PC-3 (cell line): ENCODE results near the gene MED12L. TPM values are rescaled to one million over a fixed set of nuclear protein-coding genes. Genes with fewer than 3 reads are reported as not detected.

Experiments
- ATAC-seq: fragments of 200-7000 bp; cut with Tn5 transposase; 2 replicates; pipeline ENCODE4 v1.9.1; 2020; ENCODE audit warnings: mild to moderate bottlenecking, moderate library complexity
- BruUV-seq: library from RNA; stranded (reverse); fragments of 400-500 nt; replicated peaks from 2 replicates; lab custom pipeline; 2021; lab: Mats Ljungman, UMichigan
- CTCF ChIA-PET: fragments of 300-600 bp; sonication (Branson Sonifier 250); formaldehyde crosslinking; loops from one replicate; lab custom pipeline; 2022; ENCODE audit warnings: antibody characterized with exemption; lab: Charles Lee
- POLR2A ChIA-PET: fragments of 300-600 bp; sonication (Branson Sonifier 250); formaldehyde crosslinking; loops from one replicate; lab custom pipeline; 2022; ENCODE audit warnings: antibody characterized with exemption; ENCODE audit not compliant: unreplicated experiment; lab: Charles Lee
- DNase-seq: peaks from one replicate; pipeline ENCODE4 v3.0.0-alpha.2; 2015
- H2AFZ ChIP-seq: fragments of 300-600 bp; sonication (generic); 2 replicates; pipeline ENCODE4 v1.6.0; 2016; ENCODE audit warnings: antibody characterized with exemption, low read length
- H3F3A ChIP-seq: fragments of 300-600 bp; sonication (generic); one replicate; pipeline ENCODE4 v1.6.0; 2017; ENCODE audit warnings: antibody characterized with exemption, low read length, control low read depth, mild to moderate bottlenecking; ENCODE audit not compliant: unreplicated experiment
- H3K27ac ChIP-seq: fragments of 300-600 bp; sonication (generic); 2 replicates; pipeline ENCODE4 v1.5.1; 2016; ENCODE audit warnings: mild to moderate bottlenecking, low read length
- H3K27me3 ChIP-seq: fragments of 300-600 bp; sonication (generic); 2 replicates; pipeline ENCODE4 v1.6.1; 2016; ENCODE audit warnings: low read length, mixed read lengths
- H3K36me3 ChIP-seq: fragments of 300-600 bp; sonication (generic); 2 replicates; pipeline ENCODE4 v1.6.1; 2016; ENCODE audit warnings: low read depth, mixed run types, low read length, mixed read lengths
- H3K4me1 ChIP-seq: fragments of 300-600 bp; sonication (generic); 2 replicates; pipeline ENCODE4 v1.5.1; 2016; ENCODE audit warnings: low read length; ENCODE audit not compliant: insufficient read depth
- H3K4me2 ChIP-seq: fragments of 300-600 bp; sonication (generic); 2 replicates; pipeline ENCODE4 v1.6.0; 2016; ENCODE audit warnings: low read length
- H3K4me3 ChIP-seq: fragments of 300-600 bp; sonication (generic); 2 replicates; pipeline ENCODE4 v1.5.1; 2016; ENCODE audit warnings: mild to moderate bottlenecking, low read length, mixed read lengths
- H3K79me2 ChIP-seq: fragments of 300-600 bp; sonication (generic); 2 replicates; pipeline ENCODE4 v1.6.1; 2017; ENCODE audit warnings: low read length, mixed read lengths
- H3K9ac ChIP-seq: fragments of 300-600 bp; sonication (generic); 2 replicates; pipeline ENCODE4 v1.6.0; 2016; ENCODE audit warnings: mild to moderate bottlenecking, low read length
- H3K9me2 ChIP-seq: fragments of 300-600 bp; sonication (generic); replicated peaks from 2 replicates; pipeline ENCODE4 v1.6.1; 2016; ENCODE audit warnings: mixed run types, low read length, mixed read lengths
- H3K9me3 ChIP-seq: fragments of 300-600 bp; sonication (generic); 2 replicates; pipeline ENCODE4 v1.6.1; 2016; ENCODE audit warnings: low read length, mixed read lengths
- H4K20me1 ChIP-seq: fragments of 300-600 bp; sonication (generic); 2 replicates; pipeline ENCODE4 v1.6.1; 2016; ENCODE audit warnings: low read length, mixed read lengths
- EZH2 ChIP-seq: fragments of 300-600 bp; sonication (generic); IDR thresholded peaks from one replicate; pipeline ENCODE4 v1.6.1; 2017; ENCODE audit warnings: antibody characterized with exemption, mild to moderate bottlenecking, low read length; ENCODE audit not compliant: unreplicated experiment
- EZH2phosphoT487 ChIP-seq: fragments of 300-600 bp; sonication (generic); IDR thresholded peaks from 2 replicates; pipeline ENCODE4 v1.6.1; 2018; ENCODE audit warnings: mild to moderate bottlenecking, antibody characterized with exemption, low read length, borderline replicate concordance
- intact Hi-C: fragments of 100-400 bp; cut with micrococcal nuclease; formaldehyde crosslinking; loops from 2 replicates; pipeline ENCODE4 v1.9.0; 2023
- total RNA-seq: library from RNA; depleted of rRNA; stranded (reverse); fragments of >200 nt; gene quantifications from 2 replicates; pipeline ENCODE4 v1.2.3, GENCODE V29; 2014
- TF ChIP-seq, protein P1 (sequence below): fragments of 300-600 bp; sonication (generic); conservative IDR thresholded peaks from 2 replicates; pipeline ENCODE4 v1.5.1; 2017; ENCODE audit warnings: antibody characterized with exemption, low read depth, mild to moderate bottlenecking, low read length

The MED12L gene
- total RNA-seq, 1 experiment from 2014 or later: 0.55 TPM

- Histone ChIP-seq H4K20me1 (no peaks in the 10 kb centered on the region), H3F3A (no peaks in the 10 kb centered on the region), H3K4me2 (no peak overlapping the region), H3K27me3 (no peaks in the 10 kb centered on the region), H3K9ac (no peak overlapping the region), H3K4me1 (peaks cover 10% of the 10 kb centered on the region; the same call in 1 of the 2 replicates), H3K79me2 (no peaks in the 10 kb centered on the region), H3K36me3 (no peaks in the 10 kb centered on the region), H3K4me3 (no peak overlapping the region), H3K9me3 (peaks cover 5% of the 10 kb centered on the region), H3K9me2 (no peaks in the 10 kb centered on the region), H2AFZ (no peak overlapping the region), H3K27ac (no peak overlapping the region)
- DNase-seq: no peak
- no TSS peak for BruUV-seq
- POLR2A ChIA-PET: no interaction called here
- TF ChIP-seq EZH2phosphoT487: no peak
- TF ChIP-seq, protein P1, sequence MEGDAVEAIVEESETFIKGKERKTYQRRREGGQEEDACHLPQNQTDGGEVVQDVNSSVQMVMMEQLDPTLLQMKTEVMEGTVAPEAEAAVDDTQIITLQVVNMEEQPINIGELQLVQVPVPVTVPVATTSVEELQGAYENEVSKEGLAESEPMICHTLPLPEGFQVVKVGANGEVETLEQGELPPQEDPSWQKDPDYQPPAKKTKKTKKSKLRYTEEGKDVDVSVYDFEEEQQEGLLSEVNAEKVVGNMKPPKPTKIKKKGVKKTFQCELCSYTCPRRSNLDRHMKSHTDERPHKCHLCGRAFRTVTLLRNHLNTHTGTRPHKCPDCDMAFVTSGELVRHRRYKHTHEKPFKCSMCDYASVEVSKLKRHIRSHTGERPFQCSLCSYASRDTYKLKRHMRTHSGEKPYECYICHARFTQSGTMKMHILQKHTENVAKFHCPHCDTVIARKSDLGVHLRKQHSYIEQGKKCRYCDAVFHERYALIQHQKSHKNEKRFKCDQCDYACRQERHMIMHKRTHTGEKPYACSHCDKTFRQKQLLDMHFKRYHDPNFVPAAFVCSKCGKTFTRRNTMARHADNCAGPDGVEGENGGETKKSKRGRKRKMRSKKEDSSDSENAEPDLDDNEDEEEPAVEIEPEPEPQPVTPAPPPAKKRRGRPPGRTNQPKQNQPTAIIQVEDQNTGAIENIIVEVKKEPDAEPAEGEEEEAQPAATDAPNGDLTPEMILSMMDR: no peak
- no peak for TF ChIP-seq EZH2
- intact Hi-C loops: no loop called here
- CTCF ChIA-PET: no interaction called here
- no peak for ATAC-seq
Observed at GRCh38 chr3:151480492-151480891, 395.0 kb downstream of the MED12L start.

DNA sequence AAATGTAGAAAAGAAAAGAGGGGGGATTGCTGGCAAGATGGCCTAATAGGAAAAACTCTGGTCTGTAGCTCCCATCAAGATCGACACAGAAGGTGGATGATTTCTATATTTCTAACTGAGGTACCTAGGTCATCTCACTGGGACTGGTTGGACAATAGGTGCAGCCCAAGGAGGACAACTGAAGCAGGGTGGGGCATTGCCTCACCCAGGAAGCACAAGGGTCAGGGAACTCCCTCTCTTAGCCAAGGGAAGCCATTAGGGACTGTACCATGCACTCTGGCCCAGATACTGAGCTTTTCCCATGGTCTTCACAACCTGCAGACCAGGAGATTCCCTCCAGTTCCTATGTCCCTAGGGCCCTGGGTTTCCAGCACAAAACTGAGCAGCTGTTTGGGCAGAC lies 398.0 kb downstream of the MED12L start:
- Histone ChIP-seq H3K79me2 (no peaks in the 10 kb centered on the region), H3K27me3 (no peaks in the 10 kb centered on the region), H3K4me2 (no peak overlapping the region), H3K4me3 (no peak overlapping the region), H2AFZ (no peak overlapping the region), H3K36me3 (no peaks in the 10 kb centered on the region), H3F3A (no peaks in the 10 kb centered on the region), H4K20me1 (no peaks in the 10 kb centered on the region), H3K27ac (no peak overlapping the region), H3K4me1 (no peaks in the 10 kb centered on the region), H3K9me3 (peaks cover 5% of the 10 kb centered on the region), H3K9ac (no peak overlapping the region), H3K9me2 (no peaks in the 10 kb centered on the region)
- intact Hi-C loops: no loop called here
- ChIA-PET POLR2A (interaction anchor here (0.6 kb wide), 1 partner anchor 903 kb away, joined by 4 read pairs; no protein-coding TSS in a partner anchor), CTCF (no interaction called here)
- ATAC-seq (no peak), DNase-seq (no peak)
- TF ChIP-seq, protein P1: no peak
- TF ChIP-seq EZH2phosphoT487 (no peak), EZH2 (no peak)
- no TSS peak for BruUV-seq

DNA sequence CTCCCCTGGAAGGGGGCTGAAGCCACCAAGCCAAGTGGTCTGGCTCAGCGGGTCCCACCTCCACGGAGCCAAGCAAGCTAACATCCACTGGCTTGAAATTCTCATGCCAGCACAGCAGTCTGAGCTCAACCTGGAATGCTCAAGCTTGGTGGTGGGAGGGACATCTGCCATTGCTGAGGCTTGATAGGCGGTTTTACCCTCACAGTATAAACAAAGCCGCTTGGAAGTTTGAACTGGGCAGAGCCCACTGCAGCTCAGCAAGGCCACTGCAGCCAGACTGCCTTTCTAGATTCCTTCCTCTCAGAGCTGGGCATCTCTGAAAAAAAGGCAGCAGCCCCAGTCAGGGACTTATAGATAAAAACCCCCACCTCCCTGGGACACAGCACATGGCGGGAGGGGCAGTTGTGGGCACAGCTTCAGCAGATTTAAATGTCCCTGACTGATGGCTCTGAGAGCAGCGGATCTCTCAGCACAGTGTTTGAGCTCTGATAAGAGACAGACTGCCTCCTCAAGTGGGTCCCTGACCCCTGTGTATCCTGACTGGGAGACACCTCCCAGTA lies 398.6 kb downstream of the MED12L start:
- H3K4me2 ChIP-seq: no peak overlapping the region
- DNase-seq (no peak), ATAC-seq (no peak)
- intact Hi-C loops: no loop called here
- H3K9me2 ChIP-seq: no peaks in the 10 kb centered on the region
- H3K79me2 ChIP-seq: no peaks in the 10 kb centered on the region
- TF ChIP-seq EZH2 (no peak), EZH2phosphoT487 (no peak)
- TF ChIP-seq, protein P1: no peak
- no TSS peak for BruUV-seq
- H3K4me1 ChIP-seq: no peaks in the 10 kb centered on the region
- H3K36me3 ChIP-seq: no peaks in the 10 kb centered on the region
- ChIA-PET CTCF (no interaction called here), POLR2A (no interaction called here)
- no peak overlapping the region for H3K27ac ChIP-seq
- no peak overlapping the region for H3K4me3 ChIP-seq
- H4K20me1 ChIP-seq: no peaks in the 10 kb centered on the region
- no peaks in the 10 kb centered on the region for H3K27me3 ChIP-seq
- H2AFZ ChIP-seq: no peak overlapping the region
- no peak overlapping the region for H3K9ac ChIP-seq
- no peaks in the 10 kb centered on the region for H3F3A ChIP-seq
- peaks cover 5% of the 10 kb centered on the region for H3K9me3 ChIP-seq
